Measurements from ENCODE around the gene CHST6.
"Not testable (repeated sequence)": the region's sequence is repeated elsewhere in the genome, so short reads cannot be mapped to it uniquely, and the experiment has no call there.

CHST6 gene

DNA sequence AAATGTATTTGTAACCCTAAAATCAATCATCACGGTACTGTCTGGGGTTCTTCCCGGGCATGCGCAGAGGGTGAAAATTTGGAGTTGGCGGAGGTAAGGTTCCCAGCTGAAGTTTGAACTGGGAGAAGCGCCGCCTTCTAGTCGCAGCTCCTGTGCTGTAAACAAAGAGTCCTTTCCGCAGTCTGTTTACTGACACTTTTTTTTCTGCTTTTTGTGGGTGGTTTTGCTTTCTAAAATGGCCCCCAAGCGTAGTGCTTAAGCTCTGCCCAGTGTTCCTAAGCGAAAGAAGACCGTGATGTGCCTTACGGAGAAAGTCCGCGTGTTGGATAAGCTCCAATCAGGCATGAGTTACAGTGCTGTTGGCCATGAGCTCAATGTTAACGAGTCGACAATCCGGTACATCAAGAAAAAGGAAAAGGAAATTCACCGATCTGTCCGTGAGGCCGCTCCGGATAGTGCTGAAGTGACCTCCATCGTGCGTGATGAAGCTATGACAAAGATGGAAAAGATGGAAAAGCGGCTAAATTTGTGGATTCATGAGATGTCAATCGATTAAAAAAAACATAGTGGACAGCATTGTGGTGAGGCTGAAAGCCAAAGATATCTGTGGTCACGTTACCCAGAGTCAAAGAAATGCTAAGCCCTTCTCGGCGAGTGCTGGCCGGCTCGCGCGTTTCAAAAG lies 61.4 kb downstream of the CHST6 start:
- DNase-seq (ENCODE audit: low spot score): peak; percentile 84

DNA sequence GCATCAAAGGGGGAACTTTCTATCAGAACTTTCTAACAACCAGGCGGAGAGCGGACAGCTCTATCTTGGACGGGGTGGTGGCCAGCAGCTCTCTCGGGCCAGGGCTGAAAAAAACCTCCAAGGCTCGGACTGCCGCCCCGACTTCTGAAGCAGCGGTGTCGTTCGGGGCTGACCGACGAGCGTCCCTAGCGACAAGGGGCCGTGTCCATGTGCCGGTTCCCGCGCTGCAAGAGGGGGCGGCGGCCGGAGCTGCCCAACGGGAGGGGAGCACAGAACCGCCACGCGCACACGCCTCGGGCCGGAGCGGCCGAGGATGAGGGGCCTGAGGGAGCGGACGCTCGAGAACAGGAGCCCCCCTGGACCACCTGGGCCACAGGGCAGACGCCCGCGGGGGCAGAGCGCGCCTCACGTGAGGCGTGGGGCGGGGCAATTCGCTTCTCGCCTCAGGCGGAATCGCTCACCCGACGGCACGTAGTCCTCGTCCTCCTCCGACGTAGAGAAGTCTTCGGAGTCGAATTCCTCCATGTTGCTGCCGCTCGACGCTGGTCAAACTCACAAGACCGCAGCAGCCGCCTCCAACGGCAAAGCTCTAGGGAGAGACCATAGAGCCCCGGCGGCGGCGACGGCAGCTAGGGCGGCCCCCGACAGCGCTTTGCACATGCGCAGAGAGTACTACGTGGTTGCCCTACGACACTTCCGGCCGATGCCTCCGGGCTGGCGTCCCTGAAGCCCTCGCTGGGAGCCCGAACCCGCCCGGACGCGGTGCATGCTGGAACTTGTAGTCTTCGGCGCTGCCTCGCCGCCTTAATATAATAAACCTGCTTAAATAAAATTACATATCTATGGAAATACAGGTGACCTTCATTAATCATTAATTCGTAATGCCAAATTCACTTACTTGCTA lies 62.2 kb downstream of the CHST6 start, which contains the start of gene CFDP1:
Gene CFDP1 (minus strand): TSS at position 676 of the 904 bp plus-strand sequence. CDS start 151 bp downstream, at position 525.
- DNase-seq (ENCODE audit: low spot score): peak; percentile 97

DNA sequence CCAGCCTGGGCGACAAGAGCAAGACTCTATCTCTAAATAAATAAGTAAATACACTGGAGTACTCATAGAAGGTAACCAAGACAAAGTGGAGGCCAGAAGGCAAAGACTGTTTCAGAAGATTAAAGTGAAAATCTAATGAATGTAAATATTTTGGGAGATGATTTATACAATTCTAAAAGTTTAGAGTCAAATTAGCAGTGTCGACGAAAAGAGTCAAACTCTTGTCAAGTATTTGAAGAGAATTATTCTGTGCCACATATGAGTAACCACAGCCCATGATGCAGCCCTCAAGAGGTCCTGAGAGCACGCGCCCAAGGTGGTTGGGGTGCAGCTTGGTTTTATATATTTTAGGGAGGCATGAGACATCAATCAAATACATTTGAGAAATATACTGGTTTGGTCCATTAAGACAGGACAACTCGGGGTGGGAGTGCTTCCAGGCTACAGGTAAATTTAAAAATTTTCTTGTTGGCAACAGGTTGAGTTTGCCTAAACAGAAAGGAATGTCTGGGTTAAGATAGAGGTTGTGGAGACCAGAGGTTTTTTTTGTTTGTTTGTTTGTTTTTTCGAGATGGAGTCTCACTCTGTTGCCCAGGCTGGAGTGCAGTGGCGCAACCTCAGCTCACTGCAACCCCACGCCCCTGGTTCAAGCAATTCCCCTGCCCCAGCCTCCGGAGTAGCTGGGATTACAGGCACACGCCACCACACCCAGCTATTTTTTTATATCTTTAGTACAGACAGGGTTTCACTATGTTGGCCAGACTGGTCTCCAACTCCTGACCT lies 65.4 kb downstream of the CHST6 start:
- no peak for DNase-seq (ENCODE audit: low spot score)

DNA sequence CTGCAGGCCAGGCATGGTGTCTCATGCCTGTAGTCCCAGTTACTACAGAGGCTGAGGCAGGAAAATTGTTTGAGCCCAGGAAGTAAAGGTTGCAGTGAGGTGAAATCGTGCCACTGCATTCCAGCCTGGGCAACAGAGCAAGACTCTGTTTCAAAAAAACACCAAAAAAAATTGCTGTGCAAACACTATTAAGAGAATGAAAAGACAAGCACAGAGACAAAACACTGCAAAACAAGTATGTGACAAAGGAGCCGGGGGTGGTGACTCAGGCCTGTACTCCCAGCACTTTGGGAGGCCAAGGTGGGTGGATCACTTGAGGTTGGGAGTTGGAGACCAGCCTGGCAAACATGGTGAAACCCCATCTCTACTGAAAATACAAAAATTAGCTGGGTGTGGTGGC lies 68.7 kb downstream of the CHST6 start:
- not testable (repeated sequence) for DNase-seq (ENCODE audit: low spot score)

DNA sequence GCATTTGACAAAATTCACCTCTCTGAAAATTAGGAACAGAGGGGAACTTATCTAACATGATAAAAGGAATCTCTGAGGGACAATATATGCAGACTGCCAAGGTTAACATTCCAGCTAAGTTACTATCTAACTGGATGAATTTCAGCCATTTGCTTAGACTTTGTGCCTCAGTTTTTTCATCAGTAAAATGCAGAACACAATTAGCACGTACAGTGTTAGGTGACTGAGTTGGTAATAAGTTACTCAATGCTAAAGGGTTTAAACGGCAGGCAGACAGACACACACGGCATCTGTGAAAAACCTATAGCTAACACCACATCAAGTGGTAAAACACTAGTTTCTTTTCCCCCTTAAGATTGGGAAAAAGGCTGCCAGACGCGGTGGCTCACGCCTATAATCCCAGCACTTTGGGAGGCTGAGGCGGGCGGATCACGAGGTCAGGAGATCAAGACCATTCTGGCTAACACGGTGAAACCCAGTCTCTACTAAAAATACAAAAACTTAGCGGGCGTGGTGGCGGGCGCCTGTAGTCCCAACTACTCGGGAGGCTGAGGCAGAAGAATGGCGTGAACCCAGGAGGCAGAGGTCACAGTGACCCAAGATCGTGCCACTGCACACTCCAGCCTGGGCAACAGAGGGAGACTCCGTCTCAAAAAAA lies 71.0 kb downstream of the CHST6 start:
- DNase-seq (ENCODE audit: low spot score): not testable (repeated sequence)

DNA sequence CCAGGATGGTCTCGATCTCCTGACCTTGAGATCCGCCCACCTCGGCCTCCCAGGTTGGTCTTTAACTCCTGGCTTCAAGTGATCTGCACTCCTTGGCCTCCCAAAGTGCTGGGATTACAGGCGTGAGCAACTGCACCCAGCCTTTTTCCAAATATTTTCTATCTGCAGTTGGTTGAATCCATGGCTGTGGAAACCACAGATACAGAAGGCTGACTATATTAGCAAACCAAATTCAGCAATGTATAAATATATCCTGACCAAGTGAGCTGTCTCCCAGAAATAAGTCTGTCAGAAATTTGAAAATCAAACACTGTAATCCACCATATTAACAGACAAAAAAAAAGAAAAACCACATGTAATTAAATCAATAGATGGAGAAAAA lies 71.5 kb downstream of the CHST6 start:
- DNase-seq (ENCODE audit: low spot score): no peak

Data from LoVo (cell line).